CD4-positive, CD25-positive, alpha-beta regulatory T cell (primary cell): ENCODE measurements around the gene ITGA11. TPM values are rescaled to one million over a fixed set of nuclear protein-coding genes. Genes with fewer than 3 reads are reported as not detected.

ENCODE experiments used
- ATAC-seq, 2 donors: fragments of 150-1000 bp; cut with Tn5 transposase; one replicate each; pipeline ENCODE4 v1.10.0; 2021; ENCODE audit warnings: low read depth in 2 of 2, moderate number of reproducible peaks in 2 of 2, moderate library complexity in 1 of 2
- DNase-seq, 3 donors: peaks; one replicate each; pipeline versions ENCODE4 v3.0.0 to v3.0.0-alpha.2; 2012 to 2022; ENCODE audit warnings: mixed read lengths in 1 of 3
- H3K27ac ChIP-seq: one replicate; pipeline ENCODE4 v1.7.0; 2013; ENCODE audit warnings: mild to moderate bottlenecking, low read length; ENCODE audit not compliant: insufficient read depth, poor library complexity, severe bottlenecking
- H3K27me3 ChIP-seq: one replicate; pipeline ENCODE4 v1.7.0; 2013; ENCODE audit warnings: low read length; ENCODE audit not compliant: control insufficient read depth, insufficient read depth
- H3K36me3 ChIP-seq: one replicate; pipeline ENCODE4 v1.7.0; 2013; ENCODE audit warnings: mild to moderate bottlenecking, low read length, moderate library complexity; ENCODE audit not compliant: control insufficient read depth, insufficient read depth
- H3K4me1 ChIP-seq: 2 replicates; pipeline ENCODE4 v1.7.0; 2013; ENCODE audit warnings: mild to moderate bottlenecking, low read length; ENCODE audit not compliant: insufficient read depth, control insufficient read depth, poor library complexity, severe bottlenecking
- H3K4me3 ChIP-seq: one replicate; pipeline ENCODE4 v1.7.0; 2013; ENCODE audit warnings: low read depth, mild to moderate bottlenecking, low read length, moderate library complexity
- H3K9me3 ChIP-seq, 2 experiments: 1 replicate in 1 of 2; 2 replicates in 1 of 2; pipeline ENCODE4 v1.7.0; 2013; ENCODE audit warnings: low read length in 2 of 2, mild to moderate bottlenecking in 1 of 2, moderate library complexity in 1 of 2; ENCODE audit not compliant: control insufficient read depth in 2 of 2
- H3K27ac Mint-ChIP-seq, 3 donors: one replicate each; pipeline ENCODE4 v1.8.0; 2020 to 2022; ENCODE audit warnings: mild to moderate bottlenecking in 3 of 3, mixed read lengths in 3 of 3, moderate library complexity in 2 of 3
- H3K27me3 Mint-ChIP-seq: one replicate; pipeline ENCODE4 v1.8.0; 2022; ENCODE audit warnings: mild to moderate bottlenecking, mixed read lengths
- H3K36me3 Mint-ChIP-seq: one replicate; pipeline ENCODE4 v1.8.0; 2020; ENCODE audit warnings: mixed read lengths
- H3K4me1 Mint-ChIP-seq, 4 donors: one replicate each; pipeline ENCODE4 v1.8.0; 2020 to 2022; ENCODE audit warnings: mixed read lengths in 4 of 4, mild to moderate bottlenecking in 1 of 4
- H3K4me3 Mint-ChIP-seq, 4 donors: one replicate each; pipeline ENCODE4 v1.8.0; 2020 to 2022; ENCODE audit warnings: mild to moderate bottlenecking in 4 of 4, mixed read lengths in 4 of 4, moderate library complexity in 3 of 4
- H3K9me3 Mint-ChIP-seq, 7 donors: one replicate each; pipeline ENCODE4 v1.8.0; 2020 to 2022; ENCODE audit warnings: mixed read lengths in 7 of 7, mild to moderate bottlenecking in 3 of 7, moderate library complexity in 2 of 7
- polyA plus RNA-seq, 4 donors: library from polyadenylated mRNA; unstranded; fragments of 300-500 nt; fragmentation: Illumina TruSeq; gene quantifications; one replicate each; pipeline ENCODE4 v1.2.3, GENCODE V29; 2021
- total RNA-seq: library from RNA; stranded (reverse); gene quantifications from one replicate; pipeline ENCODE4 v1.2.3, GENCODE V29; 2022

ITGA11 gene
- total and polyA plus RNA-seq, 5 donors from 2014 or later: 0.02 to 0.05 TPM; not detected in 3

- Mint-ChIP-seq H3K4me1 (no peaks in the 10 kb centered on the region), H3K27ac (no peak overlapping the region), H3K36me3 (no peaks in the 10 kb centered on the region), H3K27me3 (peaks cover 6% of the 10 kb centered on the region), H3K9me3 (peaks cover 0 to 2% (median 0%) of the 10 kb centered on the region in 7 donors), H3K4me3 (no peak overlapping the region)
- no peak for DNase-seq
- H3K9me3 ChIP-seq: no peaks in the 10 kb centered on the region
- H3K4me1 ChIP-seq: no peaks in the 10 kb centered on the region
- no peaks in the 10 kb centered on the region for H3K27me3 ChIP-seq
- H3K36me3 ChIP-seq: no peaks in the 10 kb centered on the region
- ATAC-seq: no peak
- H3K27ac ChIP-seq: no peak overlapping the region
- H3K4me3 ChIP-seq: no peak overlapping the region
These were observed 16.3 kb downstream of the ITGA11 start for GRCh38 chr15:68415501-68416157.

- Mint-ChIP-seq H3K36me3 (no peaks in the 10 kb centered on the region), H3K27ac (no peak overlapping the region), H3K4me1 (no peaks in the 10 kb centered on the region), H3K4me3 (no peak overlapping the region), H3K9me3 (peaks cover 0 to 2% (median 0%) of the 10 kb centered on the region in 7 donors), H3K27me3 (peaks cover 6% of the 10 kb centered on the region)
- DNase-seq (no peak), ATAC-seq (no peak)
- H3K4me3 ChIP-seq: no peak overlapping the region
- no peaks in the 10 kb centered on the region for H3K4me1 ChIP-seq
- H3K9me3 ChIP-seq: no peaks in the 10 kb centered on the region
- no peaks in the 10 kb centered on the region for H3K36me3 ChIP-seq
- H3K27me3 ChIP-seq: no peaks in the 10 kb centered on the region
- no peak overlapping the region for H3K27ac ChIP-seq
These were observed 16.9 kb downstream of the ITGA11 start for GRCh38 chr15:68415061-68415460.

DNA sequence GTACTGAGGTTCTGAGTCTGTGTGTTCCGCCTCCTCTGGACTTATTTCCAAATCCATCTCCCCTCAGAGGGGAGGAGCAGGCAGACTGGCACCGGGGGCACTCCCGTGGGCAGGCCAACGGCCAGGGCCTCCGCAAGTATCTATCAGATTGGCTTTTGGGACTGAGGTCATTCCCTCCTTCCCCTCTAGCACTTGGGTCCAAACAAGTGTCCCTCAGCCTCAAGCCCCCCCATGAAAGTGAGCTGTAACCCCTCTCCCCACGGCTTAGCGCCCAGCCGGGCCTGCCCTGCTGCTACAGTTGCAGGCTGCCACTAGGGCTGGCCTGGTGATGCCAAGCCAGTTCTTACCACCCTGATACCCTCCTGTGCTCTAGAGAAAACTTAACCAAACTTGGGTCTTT is 17.4 kb downstream of the ITGA11 start:
- Mint-ChIP-seq H3K27ac (no peak overlapping the region), H3K27me3 (peaks cover 6% of the 10 kb centered on the region), H3K9me3 (peaks cover 0 to 2% (median 0%) of the 10 kb centered on the region in 7 donors), H3K4me1 (no peaks in the 10 kb centered on the region), H3K4me3 (no peak overlapping the region), H3K36me3 (no peaks in the 10 kb centered on the region)
- DNase-seq (no peak), ATAC-seq (no peak)
- H3K4me1 ChIP-seq: no peaks in the 10 kb centered on the region
- H3K9me3 ChIP-seq: no peaks in the 10 kb centered on the region
- H3K27me3 ChIP-seq: no peaks in the 10 kb centered on the region
- no peak overlapping the region for H3K27ac ChIP-seq
- H3K36me3 ChIP-seq: no peaks in the 10 kb centered on the region
- H3K4me3 ChIP-seq: no peak overlapping the region

- Histone ChIP-seq H3K27me3 (no peaks in the 10 kb centered on the region), H3K9me3 (no peaks in the 10 kb centered on the region), H3K36me3 (no peaks in the 10 kb centered on the region), H3K27ac (no peak overlapping the region), H3K4me1 (no peaks in the 10 kb centered on the region), H3K4me3 (no peak overlapping the region)
- peaks cover 0 to 2% (median 0%) of the 10 kb centered on the region in 7 donors for H3K9me3 Mint-ChIP-seq
- H3K27ac Mint-ChIP-seq: no peak overlapping the region
- ATAC-seq (no peak), DNase-seq (no peak)
- no peaks in the 10 kb centered on the region for H3K4me1 Mint-ChIP-seq
- peaks cover 6% of the 10 kb centered on the region for H3K27me3 Mint-ChIP-seq
- H3K36me3 Mint-ChIP-seq: no peaks in the 10 kb centered on the region
- H3K4me3 Mint-ChIP-seq: no peak overlapping the region
These were observed 17.8 kb downstream of the ITGA11 start for GRCh38 chr15:68414206-68414555.

DNA sequence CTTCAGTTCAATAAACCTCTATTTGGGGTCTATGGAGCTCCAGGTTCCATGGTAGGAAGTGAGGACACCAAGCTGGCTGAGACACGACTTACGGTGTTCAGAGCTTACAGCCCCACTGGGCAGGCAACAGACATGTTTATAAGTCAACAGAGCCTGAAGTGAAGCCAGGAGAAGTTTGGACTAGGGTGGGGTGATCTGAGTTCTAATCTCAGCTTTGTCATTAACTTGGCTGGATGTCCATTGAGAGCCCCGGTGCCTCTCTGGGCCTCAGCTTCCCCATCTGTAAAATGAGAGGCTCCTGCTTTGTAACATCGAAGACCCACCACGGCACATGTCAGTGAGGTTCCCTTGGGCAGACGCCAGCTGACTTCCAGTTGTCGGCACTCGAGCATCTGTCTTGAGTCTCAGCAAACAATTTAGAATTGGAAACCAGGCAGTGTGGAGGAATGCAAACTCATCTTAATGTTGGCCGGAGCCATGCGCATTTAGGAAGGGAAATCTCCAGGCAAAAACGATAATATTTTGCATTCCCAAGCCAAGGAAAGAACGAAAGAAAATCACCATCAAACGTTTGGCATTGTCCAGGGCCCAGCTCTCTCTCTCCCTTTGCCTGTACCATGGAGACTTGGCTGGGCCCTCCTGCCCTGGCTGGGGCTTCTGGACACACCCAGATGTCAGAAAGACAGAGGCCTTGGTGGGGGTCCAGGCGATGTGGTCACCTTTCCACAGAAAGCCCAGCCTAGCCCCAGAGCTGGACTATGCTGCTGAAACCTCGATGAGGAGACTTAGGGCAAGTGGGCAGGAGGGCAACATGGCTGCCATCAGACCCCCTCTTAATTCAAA is 18.4 kb downstream of the ITGA11 start:
- H3K27me3 Mint-ChIP-seq: peaks cover 6% of the 10 kb centered on the region
- Histone ChIP-seq H3K4me1 (no peaks in the 10 kb centered on the region), H3K27ac (no peak overlapping the region), H3K4me3 (no peak overlapping the region), H3K9me3 (no peaks in the 10 kb centered on the region), H3K36me3 (no peaks in the 10 kb centered on the region), H3K27me3 (no peaks in the 10 kb centered on the region)
- H3K36me3 Mint-ChIP-seq: no peaks in the 10 kb centered on the region
- peaks cover 0 to 2% (median 0%) of the 10 kb centered on the region in 7 donors for H3K9me3 Mint-ChIP-seq
- no peak overlapping the region for H3K4me3 Mint-ChIP-seq
- H3K27ac Mint-ChIP-seq: no peak overlapping the region
- no peaks in the 10 kb centered on the region for H3K4me1 Mint-ChIP-seq
- no peak for DNase-seq
- no peak for ATAC-seq

DNA sequence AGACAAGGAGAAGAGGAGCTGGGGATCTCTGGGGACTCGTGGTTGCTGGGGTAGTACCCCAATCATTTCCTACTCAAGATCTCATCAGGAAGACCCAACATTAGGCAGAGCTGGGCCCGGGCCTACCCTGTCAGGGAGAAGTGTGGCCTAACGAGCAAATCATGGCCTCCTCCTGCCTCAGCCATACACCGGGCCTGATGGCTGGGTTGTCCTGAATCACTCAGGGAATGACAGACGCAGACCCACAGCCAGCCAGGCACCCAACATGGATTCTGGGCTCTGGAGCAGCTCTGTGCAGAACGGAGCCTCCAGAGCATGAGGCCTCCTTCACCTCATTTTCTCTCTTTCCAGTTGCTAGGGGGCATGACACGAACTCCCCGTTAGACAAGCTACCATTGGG is 19.7 kb downstream of the ITGA11 start:
- Mint-ChIP-seq H3K36me3 (no peaks in the 10 kb centered on the region), H3K27ac (no peak overlapping the region), H3K4me3 (no peak overlapping the region), H3K27me3 (peaks cover 2% of the 10 kb centered on the region), H3K4me1 (no peaks in the 10 kb centered on the region), H3K9me3 (peaks cover 0 to 2% (median 0%) of the 10 kb centered on the region in 7 donors)
- no peak for ATAC-seq
- Histone ChIP-seq H3K4me1 (no peaks in the 10 kb centered on the region), H3K4me3 (no peak overlapping the region), H3K27me3 (no peaks in the 10 kb centered on the region), H3K36me3 (no peaks in the 10 kb centered on the region), H3K27ac (no peak overlapping the region), H3K9me3 (no peaks in the 10 kb centered on the region)
- no peak for DNase-seq

GRCh38 chr15:68411735-68412134 is 20.2 kb downstream of the ITGA11 start:
- no peak for DNase-seq
- ATAC-seq: no peak

DNA sequence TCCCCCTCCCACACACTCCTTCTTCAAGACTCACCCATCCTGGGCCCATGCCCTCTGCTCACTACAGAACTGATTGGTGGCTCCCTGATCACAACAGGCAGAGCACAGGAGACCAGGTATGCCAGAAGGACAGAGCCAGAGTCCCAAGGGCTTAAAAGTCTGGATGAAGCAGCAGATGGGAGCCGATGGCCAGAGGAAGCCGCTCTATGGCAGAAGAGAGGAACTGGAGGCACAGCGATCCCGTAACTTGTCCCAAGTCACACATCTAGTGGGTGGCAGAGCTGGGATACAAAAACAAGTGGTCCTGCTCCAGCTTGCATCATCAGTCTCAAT is 20.7 kb downstream of the ITGA11 start:
- no peak for ATAC-seq
- H3K4me1 Mint-ChIP-seq: no peaks in the 10 kb centered on the region
- H3K27ac ChIP-seq: no peak overlapping the region
- H3K36me3 Mint-ChIP-seq: no peaks in the 10 kb centered on the region
- H3K27ac Mint-ChIP-seq: no peak overlapping the region
- H3K9me3 Mint-ChIP-seq: peaks cover 0 to 2% (median 0%) of the 10 kb centered on the region in 7 donors
- no peak overlapping the region for H3K4me3 ChIP-seq
- DNase-seq: no peak
- H3K27me3 Mint-ChIP-seq: no peaks in the 10 kb centered on the region
- no peak overlapping the region for H3K4me3 Mint-ChIP-seq
- H3K4me1 ChIP-seq: no peaks in the 10 kb centered on the region
- no peaks in the 10 kb centered on the region for H3K27me3 ChIP-seq
- no peaks in the 10 kb centered on the region for H3K36me3 ChIP-seq
- H3K9me3 ChIP-seq: no peaks in the 10 kb centered on the region

More at GRCh38 chr15:68411735-68412134, 20.2 kb downstream of the ITGA11 start:
- no peaks in the 10 kb centered on the region for H3K36me3 Mint-ChIP-seq
- no peaks in the 10 kb centered on the region for H3K4me1 ChIP-seq
- no peak overlapping the region for H3K4me3 Mint-ChIP-seq
- H3K27ac Mint-ChIP-seq: no peak overlapping the region
- no peaks in the 10 kb centered on the region for H3K27me3 Mint-ChIP-seq
- H3K27ac ChIP-seq: no peak overlapping the region
- no peaks in the 10 kb centered on the region for H3K9me3 ChIP-seq
- peaks cover 0 to 2% (median 0%) of the 10 kb centered on the region in 7 donors for H3K9me3 Mint-ChIP-seq
- H3K27me3 ChIP-seq: no peaks in the 10 kb centered on the region
- H3K4me3 ChIP-seq: no peak overlapping the region
- H3K36me3 ChIP-seq: no peaks in the 10 kb centered on the region
- H3K4me1 Mint-ChIP-seq: no peaks in the 10 kb centered on the region
